ENCODE data around the gene NLRX1. TPM values are rescaled to one million over a fixed set of nuclear protein-coding genes. Genes with fewer than 3 reads are reported as not detected.

Gene NLRX1
- total and polyA plus RNA-seq, 10 donors: 3.6 to 18.7 (median 14.0) TPM

DNA sequence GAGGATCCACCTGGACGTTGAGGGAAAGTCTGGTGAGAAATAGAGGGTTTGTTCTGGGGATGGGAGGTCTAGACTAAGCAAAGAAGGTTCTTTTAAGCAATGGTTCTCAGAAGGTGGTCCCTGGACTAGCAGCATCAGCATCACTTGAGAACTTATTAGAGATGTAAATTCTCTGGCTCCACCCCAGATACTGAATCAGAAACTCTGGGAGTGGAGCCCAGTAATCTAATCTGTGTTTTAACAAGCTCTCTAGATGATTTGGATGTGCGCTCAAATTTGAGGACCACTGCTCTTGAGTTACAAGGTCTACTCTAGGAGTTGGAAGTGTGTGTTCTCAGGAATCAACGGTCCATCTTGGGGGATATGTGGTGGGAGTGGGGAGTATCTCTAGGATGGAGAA is 23.0 kb upstream of the NLRX1 start:
- no peak overlapping the region for H3K27ac ChIP-seq
- 60 to 69% (median 66%) methylated on average over 3 of the region's 3 CpGs for WGBS, 5 donors

GRCh38 chr11:119147604-119148333 is 20.8 kb upstream of the NLRX1 start:
- 52 to 59% (median 55%) methylated on average over 6 of the region's 6 CpGs for WGBS, 5 donors
- Histone ChIP-seq H3K27me3 (replicated peaks in 1 of 7) (peaks cover 0 to 72% (median 34%) of the 10 kb centered on the region in 7 donors), H3K27ac (no peak overlapping the region), H3K9me3 (no peaks in the 10 kb centered on the region), H3K4me1 (peaks cover 0 to 38% (median 24%) of the 10 kb centered on the region in 6 donors), H3K4me3 (peak overlapping the region in 1 of 8 donors; percentile 76), H3K36me3 (no peaks in the 10 kb centered on the region)
- intact Hi-C loops (cut with DNase I; ENCODE audit: low total_unique reads): no loop called here
- no peak for DNase-seq
- TF ChIP-seq CTCF (IDR thresholded peaks at IDR 0.05 in 8 of 11, conservative IDR thresholded peaks at IDR 0.05 in 3 of 11) (no peak), POLR2AphosphoS5 (IDR thresholded peaks at IDR 0.05) (no peak), POLR2A (IDR thresholded peaks at IDR 0.05) (no peak)

More for the DNA sequence above, 23.0 kb upstream of the NLRX1 start:
- Histone ChIP-seq H3K4me3 (no peak overlapping the region), H3K36me3 (no peaks in the 10 kb centered on the region), H3K27me3 (replicated peaks in 1 of 7) (peaks cover 0 to 72% (median 34%) of the 10 kb centered on the region in 7 donors), H3K4me1 (peaks cover 0 to 38% (median 24%) of the 10 kb centered on the region in 6 donors), H3K9me3 (no peaks in the 10 kb centered on the region)
- intact Hi-C loops (cut with DNase I; ENCODE audit: low total_unique reads): no loop called here
- no peak for DNase-seq
- TF ChIP-seq POLR2AphosphoS5 (IDR thresholded peaks at IDR 0.05) (no peak), CTCF (IDR thresholded peaks at IDR 0.05 in 8 of 11, conservative IDR thresholded peaks at IDR 0.05 in 3 of 11) (no peak), POLR2A (IDR thresholded peaks at IDR 0.05) (no peak)

- Histone ChIP-seq H3K9me3 (no peaks in the 10 kb centered on the region), H3K36me3 (no peaks in the 10 kb centered on the region), H3K27ac (no peak overlapping the region), H3K27me3 (replicated peaks in 1 of 7) (peaks cover 0 to 70% (median 34%) of the 10 kb centered on the region in 7 donors), H3K4me3 (peak overlapping the region; percentile 44 to 76 (median 58)), H3K4me1 (peaks cover 0 to 38% (median 24%) of the 10 kb centered on the region in 6 donors)
- TF ChIP-seq POLR2AphosphoS5 (IDR thresholded peaks at IDR 0.05) (no peak), CTCF (IDR thresholded peaks at IDR 0.05 in 8 of 11, conservative IDR thresholded peaks at IDR 0.05 in 3 of 11) (no peak), POLR2A (IDR thresholded peaks at IDR 0.05) (no peak)
- 2 to 4% (median 3%) methylated on average over 15 to 16 of the region's 16 CpGs for WGBS, 5 donors
- DNase-seq: no peak
- intact Hi-C loops (cut with DNase I; ENCODE audit: low total_unique reads): no loop called here
Observed at GRCh38 chr11:119148720-119149017, 19.9 kb upstream of the NLRX1 start.

DNA sequence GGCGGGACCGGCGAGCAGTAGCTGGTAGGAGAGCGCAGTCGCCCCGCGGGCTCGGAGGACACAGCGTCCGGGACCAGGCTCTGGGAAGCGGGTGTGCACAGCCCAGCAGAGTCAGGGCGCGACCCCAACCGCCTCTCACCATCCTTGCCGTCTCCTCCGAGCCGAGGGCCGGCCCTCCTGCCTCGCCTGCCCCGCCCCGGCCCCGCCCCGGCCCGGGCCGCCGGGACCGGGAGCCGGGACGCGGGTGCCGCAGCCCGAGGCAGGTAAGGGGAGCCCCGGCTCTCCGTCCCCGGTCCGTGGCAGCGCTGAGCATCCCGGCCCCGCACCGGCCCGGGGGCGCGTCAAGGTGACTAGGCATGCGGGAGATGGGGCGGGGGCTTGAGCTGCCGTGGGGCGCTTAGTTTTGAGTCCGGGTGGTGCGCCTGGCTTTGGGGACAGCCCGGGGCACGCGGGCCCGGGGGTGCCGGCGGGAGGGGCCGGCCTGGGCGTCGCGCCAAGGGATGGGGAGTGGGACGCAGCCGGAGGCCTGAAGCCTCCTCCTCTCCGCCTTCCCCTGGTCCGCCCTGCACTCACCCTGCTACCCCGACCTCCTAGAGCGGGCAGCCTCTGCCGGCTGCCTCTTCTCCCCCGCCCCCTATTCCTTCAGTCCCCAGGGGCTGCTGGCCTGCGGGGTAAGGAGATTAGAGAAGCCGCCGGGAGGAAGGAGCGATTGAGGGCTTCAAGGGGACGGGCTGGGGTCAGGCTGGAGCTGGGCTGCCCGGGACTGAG is 19.3 kb upstream of the NLRX1 start, which contains the start of gene ABCG4:
TSS of gene ABCG4 (plus strand) at position 35 of the 768 bp plus-strand sequence. CDS start 914 bp downstream, outside the sequence.
- intact Hi-C loops (cut with DNase I; ENCODE audit: low total_unique reads): no loop called here
- Histone ChIP-seq H3K9me3 (no peaks in the 10 kb centered on the region), H3K4me3 (peak within 1 kb of the TSS; percentile 44 to 76 (median 58)), H3K27ac (no peak within 1 kb of the TSS), H3K4me1 (peaks cover 0 to 38% (median 24%) of the 10 kb centered on the region in 6 donors), H3K36me3 (no peaks in the 10 kb centered on the region), H3K27me3 (replicated peaks in 1 of 7) (peaks cover 0 to 70% (median 34%) of the 10 kb centered on the region in 7 donors)
- DNase-seq: no peak
- TF ChIP-seq POLR2A (IDR thresholded peaks at IDR 0.05) (no peak), CTCF (IDR thresholded peaks at IDR 0.05 in 8 of 11, conservative IDR thresholded peaks at IDR 0.05 in 3 of 11) (no peak), POLR2AphosphoS5 (IDR thresholded peaks at IDR 0.05) (no peak)
- WGBS, 5 donors: 0 to 1% (median 1%) methylated on average over 15 to 73 of the region's 73 CpGs
